Lower lobe of right lung (tissue), 2 donors: ENCODE measurements around the gene SORCS2. TPM values are rescaled to one million over a fixed set of nuclear protein-coding genes. Genes with fewer than 3 reads are reported as not detected.

Experiments used
- ATAC-seq, 2 donors: fragments of 200-7000 bp; cut with Tn5 transposase; one replicate each; pipeline ENCODE4 v1.9.1; 2020 to 2022; ENCODE audit warnings: mild to moderate bottlenecking in 2 of 2, moderate library complexity in 2 of 2
- DNase-seq: peaks from one replicate; pipeline ENCODE4 v3.0.0-alpha.2; 2020
- H3K27ac ChIP-seq: fragments of 200-600 bp; one replicate; pipeline ENCODE4 v1.8.0; 2022
- H3K27me3 ChIP-seq: fragments of 200-600 bp; one replicate; pipeline ENCODE4 v1.8.0; 2022; ENCODE audit warnings: low read depth
- H3K36me3 ChIP-seq: fragments of 200-600 bp; one replicate; pipeline ENCODE4 v1.8.0; 2022; ENCODE audit warnings: mild to moderate bottlenecking
- H3K4me1 ChIP-seq: fragments of 200-600 bp; one replicate; pipeline ENCODE4 v1.8.0; 2022
- H3K4me3 ChIP-seq: fragments of 200-600 bp; one replicate; pipeline ENCODE4 v1.8.0; 2022; ENCODE audit warnings: mild to moderate bottlenecking
- H3K9me3 ChIP-seq: fragments of 200-600 bp; one replicate; pipeline ENCODE4 v1.8.0; 2022
- intact Hi-C: fragments of 100-400 bp; cut with DNase I; formaldehyde crosslinking; loops from one replicate; pipeline ENCODE4 v1.11.0; 2022
- total RNA-seq: library from RNA; stranded (reverse); fragmentation: NEBNext Ultra II Directional; extraction: Animal tissue kit (Norgen Biotek cat#: 25700); gene quantifications from one replicate; pipeline ENCODE4 v1.2.1, GENCODE V29; 2021
- TF ChIP-seq, protein P1 (sequence below): fragments of 200-600 bp; IDR thresholded peaks from one replicate; pipeline ENCODE4 v1.8.0; 2022; ENCODE audit warnings: antibody characterized with exemption, mild to moderate bottlenecking
- donor health status: DM: no; HTN: yes; CAD: no; lungs with severe emphysema.

Gene SORCS2
- total RNA-seq, 1 donor from 2014 or later: 5.8 TPM

DNA sequence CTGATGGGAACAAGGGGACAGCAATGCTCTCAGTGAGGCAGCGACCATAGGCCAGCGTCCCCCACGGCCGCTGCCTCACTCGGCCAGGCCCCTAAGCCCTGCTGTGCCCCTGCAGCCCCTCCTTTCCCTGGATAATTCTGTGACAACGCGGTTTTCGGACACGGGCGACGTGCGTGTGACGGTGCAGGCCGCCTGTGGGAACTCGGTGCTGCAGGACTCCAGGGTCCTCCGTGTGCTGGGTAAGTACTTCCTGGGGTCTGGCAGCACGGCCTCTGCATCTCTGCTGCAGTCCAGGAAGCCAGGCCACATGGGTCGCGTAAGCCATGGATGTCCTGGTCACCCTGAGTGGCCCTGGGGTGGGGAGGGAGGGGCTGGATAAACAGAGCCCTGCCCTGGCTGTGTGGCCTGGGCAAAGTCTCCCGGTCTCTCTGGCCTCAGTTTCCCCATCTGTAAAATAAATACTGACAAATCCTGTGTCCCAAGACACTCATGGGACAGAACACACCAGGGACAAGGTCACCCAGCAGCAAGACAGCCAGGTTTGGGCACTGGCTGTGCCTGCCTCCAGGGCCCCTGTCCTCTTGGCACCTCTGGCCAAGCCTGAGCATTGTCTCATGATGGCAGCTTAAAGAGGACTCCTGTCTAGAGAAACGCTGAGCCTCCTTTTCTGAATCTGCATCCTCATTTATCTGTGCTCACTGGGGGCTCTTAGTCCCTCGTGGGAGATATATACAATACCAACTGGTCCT, 534.5 kb downstream of the SORCS2 start:
- no peak for DNase-seq
- intact Hi-C loops: no loop called here

DNA sequence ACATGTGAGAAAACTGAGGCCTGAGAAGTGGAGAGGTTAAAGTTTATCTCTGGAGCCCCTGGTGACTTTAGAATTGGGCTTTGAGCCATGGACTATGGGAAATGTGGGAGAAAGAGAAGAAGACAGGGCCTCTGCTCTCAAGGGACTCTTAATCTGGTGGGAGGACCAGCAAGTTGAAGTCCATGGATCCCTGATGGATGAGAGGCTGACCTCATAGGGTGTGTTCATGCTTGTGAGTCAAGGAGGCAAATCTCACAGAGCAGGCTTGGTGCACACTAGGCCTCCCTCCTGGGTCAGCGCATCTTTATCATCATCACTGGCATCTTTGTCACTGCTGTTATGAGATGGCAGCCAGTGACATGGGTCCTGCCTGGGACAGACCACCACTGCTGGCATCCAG, 535.4 kb downstream of the SORCS2 start:
- DNase-seq (no peak), ATAC-seq (no peak)
- H3K4me1 ChIP-seq: no peaks in the 10 kb centered on the region
- no peaks in the 10 kb centered on the region for H3K36me3 ChIP-seq
- H3K27ac ChIP-seq: no peak overlapping the region
- H3K4me3 ChIP-seq: no peak overlapping the region
- H3K9me3 ChIP-seq: no peaks in the 10 kb centered on the region
- TF ChIP-seq, protein P1, sequence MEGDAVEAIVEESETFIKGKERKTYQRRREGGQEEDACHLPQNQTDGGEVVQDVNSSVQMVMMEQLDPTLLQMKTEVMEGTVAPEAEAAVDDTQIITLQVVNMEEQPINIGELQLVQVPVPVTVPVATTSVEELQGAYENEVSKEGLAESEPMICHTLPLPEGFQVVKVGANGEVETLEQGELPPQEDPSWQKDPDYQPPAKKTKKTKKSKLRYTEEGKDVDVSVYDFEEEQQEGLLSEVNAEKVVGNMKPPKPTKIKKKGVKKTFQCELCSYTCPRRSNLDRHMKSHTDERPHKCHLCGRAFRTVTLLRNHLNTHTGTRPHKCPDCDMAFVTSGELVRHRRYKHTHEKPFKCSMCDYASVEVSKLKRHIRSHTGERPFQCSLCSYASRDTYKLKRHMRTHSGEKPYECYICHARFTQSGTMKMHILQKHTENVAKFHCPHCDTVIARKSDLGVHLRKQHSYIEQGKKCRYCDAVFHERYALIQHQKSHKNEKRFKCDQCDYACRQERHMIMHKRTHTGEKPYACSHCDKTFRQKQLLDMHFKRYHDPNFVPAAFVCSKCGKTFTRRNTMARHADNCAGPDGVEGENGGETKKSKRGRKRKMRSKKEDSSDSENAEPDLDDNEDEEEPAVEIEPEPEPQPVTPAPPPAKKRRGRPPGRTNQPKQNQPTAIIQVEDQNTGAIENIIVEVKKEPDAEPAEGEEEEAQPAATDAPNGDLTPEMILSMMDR: no peak
- no peaks in the 10 kb centered on the region for H3K27me3 ChIP-seq
- intact Hi-C loops: no loop called here

More for the DNA sequence above, 534.5 kb downstream of the SORCS2 start:
- Histone ChIP-seq H3K27me3 (no peaks in the 10 kb centered on the region), H3K27ac (no peak overlapping the region), H3K4me1 (no peaks in the 10 kb centered on the region), H3K36me3 (no peaks in the 10 kb centered on the region), H3K4me3 (no peak overlapping the region), H3K9me3 (no peaks in the 10 kb centered on the region)
- no peak for ATAC-seq
- TF ChIP-seq, protein P1: no peak

DNA sequence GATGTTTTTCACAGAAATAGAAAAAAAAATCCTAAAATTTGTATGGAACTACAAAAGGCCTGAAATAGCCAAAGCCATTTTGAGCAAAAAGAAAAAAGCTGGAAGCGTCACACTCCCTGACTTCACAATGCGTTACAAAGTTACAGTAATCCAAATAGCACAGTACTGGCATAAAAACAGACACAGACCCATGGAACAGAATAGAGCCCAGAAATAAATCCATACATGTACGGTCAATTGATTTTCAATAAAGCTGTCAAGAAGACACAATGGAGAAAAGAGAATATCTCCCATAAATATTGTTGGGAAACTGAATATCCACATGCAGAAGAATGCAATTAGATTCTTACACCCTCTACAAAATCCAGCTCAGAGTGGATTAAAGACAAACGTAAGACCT, 539.1 kb downstream of the SORCS2 start:
- no peaks in the 10 kb centered on the region for H3K36me3 ChIP-seq
- TF ChIP-seq, protein P1: no peak
- DNase-seq (no peak), ATAC-seq (no peak)
- H3K4me1 ChIP-seq: no peaks in the 10 kb centered on the region
- H3K27me3 ChIP-seq: no peaks in the 10 kb centered on the region
- no peaks in the 10 kb centered on the region for H3K9me3 ChIP-seq
- H3K4me3 ChIP-seq: no peak overlapping the region
- intact Hi-C loops: no loop called here
- H3K27ac ChIP-seq: no peak overlapping the region

DNA sequence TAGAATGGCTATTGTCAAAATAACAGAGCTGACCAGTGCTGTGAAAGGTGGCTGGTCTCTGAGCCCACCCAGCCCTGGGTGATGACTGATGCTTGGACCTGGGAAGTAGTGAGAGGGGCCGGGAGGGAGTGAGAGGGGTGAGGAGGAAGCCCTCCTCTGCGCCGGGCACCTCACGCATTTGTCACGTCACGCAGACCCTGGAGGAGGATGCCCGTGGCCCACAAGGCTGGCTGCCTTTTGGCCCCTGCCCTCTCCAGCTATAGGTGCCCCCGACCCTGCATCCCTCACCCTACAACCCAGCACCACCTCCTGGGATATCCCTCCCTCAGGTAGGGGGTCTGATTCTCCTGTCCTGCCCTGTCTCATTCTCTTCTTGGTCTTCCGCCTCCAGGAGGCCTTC, 539.9 kb downstream of the SORCS2 start:
- Histone ChIP-seq H3K27me3 (no peaks in the 10 kb centered on the region), H3K4me1 (no peaks in the 10 kb centered on the region), H3K27ac (no peak overlapping the region), H3K4me3 (no peak overlapping the region), H3K9me3 (no peaks in the 10 kb centered on the region), H3K36me3 (no peaks in the 10 kb centered on the region)
- intact Hi-C loops: no loop called here
- TF ChIP-seq, protein P1: no peak
- DNase-seq (no peak), ATAC-seq (no peak)

DNA sequence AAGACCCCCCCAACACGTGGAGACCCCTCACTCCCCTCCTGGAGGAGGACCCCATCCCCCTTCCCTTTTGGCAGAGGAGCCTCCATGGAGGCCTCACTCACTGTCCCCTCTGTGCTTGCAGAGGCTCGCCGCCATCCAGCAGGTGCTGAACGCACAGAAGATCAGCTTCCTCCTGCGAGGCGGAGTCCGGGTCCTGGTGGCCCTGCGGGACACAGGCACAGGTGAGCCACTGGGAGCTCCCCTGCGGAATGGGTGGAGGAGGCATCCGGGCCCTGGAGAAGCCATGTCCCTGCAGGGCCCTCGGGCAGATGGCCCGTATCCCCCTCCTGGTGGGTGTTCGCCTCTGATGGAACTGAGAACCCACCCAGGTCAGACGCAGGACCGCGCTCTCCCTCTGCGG, 540.9 kb downstream of the SORCS2 start:
- H3K27ac ChIP-seq: no peak overlapping the region
- no peaks in the 10 kb centered on the region for H3K27me3 ChIP-seq
- TF ChIP-seq, protein P1: no peak
- no peak for ATAC-seq
- no peak overlapping the region for H3K4me3 ChIP-seq
- H3K36me3 ChIP-seq: no peaks in the 10 kb centered on the region
- no peaks in the 10 kb centered on the region for H3K9me3 ChIP-seq
- no peaks in the 10 kb centered on the region for H3K4me1 ChIP-seq
- intact Hi-C loops: no loop called here
- DNase-seq: no peak
